Activated T-cell treated with anti-CD3 and anti-CD28 coated beads for 48 hours (primary cell): ENCODE measurements around the gene KIF23.
"Not testable (repeated sequence)": the region's sequence is repeated elsewhere in the genome, so short reads cannot be mapped to it uniquely, and the experiment has no call there.

Experiments used
- DNase-seq: peaks from one replicate; pipeline ENCODE4 v3.0.0-alpha.2; 2020; ENCODE audit warnings: low read depth

The KIF23 gene

DNA sequence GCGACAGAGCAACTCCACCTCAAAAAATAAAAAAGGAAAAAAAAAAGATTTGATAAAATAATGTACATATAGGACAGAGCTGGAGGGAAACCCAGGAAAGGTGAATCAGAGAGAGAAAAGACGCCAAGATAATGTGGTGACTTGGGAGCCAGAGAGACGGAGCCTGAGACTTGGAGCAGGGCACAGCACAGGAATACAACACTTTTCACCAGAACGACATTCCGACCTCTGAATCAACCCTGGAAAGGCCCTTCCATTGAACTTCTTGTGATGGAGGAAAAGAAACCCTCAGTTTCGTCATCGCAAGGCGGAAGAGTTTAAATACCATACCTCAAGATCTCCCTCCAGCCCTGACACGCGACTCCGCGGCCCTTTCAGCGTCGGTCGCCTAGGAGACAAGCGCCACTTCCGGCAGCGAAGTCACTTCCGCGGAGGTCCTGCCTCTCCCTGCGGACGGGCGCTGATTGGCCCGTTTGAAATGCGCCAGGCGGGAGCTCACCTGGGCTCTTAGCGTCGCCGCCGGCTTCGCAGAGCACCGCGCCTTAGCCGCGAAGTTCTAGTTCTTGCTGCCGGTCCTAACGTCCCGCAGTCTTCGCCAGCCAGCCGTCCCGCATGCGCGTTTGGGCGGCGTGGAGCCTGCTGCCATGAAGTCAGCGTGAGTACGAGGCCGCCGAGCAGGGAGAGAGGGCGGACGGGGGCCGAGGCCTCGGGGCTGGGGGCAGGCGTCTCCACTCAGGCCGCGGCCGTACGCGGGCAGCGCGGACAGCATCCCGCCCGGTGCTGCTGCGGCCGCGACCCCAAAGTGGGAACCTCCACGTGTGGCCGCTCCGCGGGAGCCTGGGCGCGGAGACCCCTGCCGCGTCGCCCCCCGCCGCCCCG, at the start of gene KIF23:
KIF23 (plus strand) TSS at position 528 of the 879 bp plus-strand sequence; CDS start at position 645, 117 bp downstream.
- peak; percentile 88 for DNase-seq

DNA sequence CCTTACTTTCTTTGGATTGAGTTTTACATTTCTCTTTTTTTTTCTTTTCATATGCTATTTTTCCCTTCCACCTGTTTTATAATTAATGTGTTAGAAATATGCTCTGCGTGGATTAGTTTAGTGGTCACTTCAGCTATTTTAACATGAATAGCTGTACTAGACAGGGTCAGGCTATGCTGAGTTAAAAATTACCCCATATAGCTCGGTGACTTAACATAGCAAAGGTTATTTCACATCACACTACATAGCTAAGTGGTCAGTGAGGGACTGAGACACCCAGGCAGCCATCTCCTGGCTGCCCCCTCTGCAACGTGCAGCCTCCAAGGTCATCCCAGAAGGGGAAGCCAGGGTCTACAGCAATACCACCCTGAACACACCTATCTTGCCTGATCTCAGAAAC, 46.9 kb upstream of the KIF23 start:
- no peak for DNase-seq

DNA sequence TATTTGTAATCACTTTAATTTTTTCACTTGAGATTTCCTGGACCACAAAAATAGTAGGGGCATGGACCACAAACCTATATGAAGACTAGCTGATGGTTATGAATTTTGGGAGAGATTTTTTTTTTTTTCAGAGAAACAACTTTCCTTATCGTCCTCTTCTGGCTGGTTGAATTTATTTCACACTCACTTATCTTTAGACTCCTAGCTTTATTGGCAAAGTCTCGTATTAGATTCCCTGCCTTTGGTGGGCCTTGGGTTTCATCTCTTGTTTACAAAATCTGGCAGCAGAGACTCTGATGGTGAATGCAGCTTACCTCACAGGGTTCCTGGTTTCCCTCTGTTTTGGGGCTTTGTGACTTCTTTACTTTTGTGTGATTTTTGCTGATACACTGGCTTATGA, 44.5 kb upstream of the KIF23 start:
- DNase-seq, result no peak

DNA sequence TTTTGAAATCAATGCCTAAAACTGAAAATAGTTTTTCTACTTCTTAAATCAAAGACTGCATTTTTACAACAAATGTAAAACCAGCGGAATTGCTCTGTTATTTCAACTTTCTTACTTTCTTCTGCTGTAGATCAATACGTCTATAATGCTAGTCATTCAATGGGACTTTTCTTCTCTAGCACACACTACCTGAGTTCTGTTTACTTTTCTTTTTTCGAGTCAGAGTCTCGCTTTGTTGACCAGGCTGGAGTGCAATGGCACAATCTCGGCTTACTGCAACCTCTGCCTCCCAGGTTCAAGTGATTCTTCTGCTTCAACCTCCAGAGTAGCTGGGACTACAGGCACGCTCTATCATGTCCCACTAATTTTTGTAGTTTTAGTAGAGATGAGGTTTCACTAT, 40.7 kb upstream of the KIF23 start:
- no peak for DNase-seq

DNA sequence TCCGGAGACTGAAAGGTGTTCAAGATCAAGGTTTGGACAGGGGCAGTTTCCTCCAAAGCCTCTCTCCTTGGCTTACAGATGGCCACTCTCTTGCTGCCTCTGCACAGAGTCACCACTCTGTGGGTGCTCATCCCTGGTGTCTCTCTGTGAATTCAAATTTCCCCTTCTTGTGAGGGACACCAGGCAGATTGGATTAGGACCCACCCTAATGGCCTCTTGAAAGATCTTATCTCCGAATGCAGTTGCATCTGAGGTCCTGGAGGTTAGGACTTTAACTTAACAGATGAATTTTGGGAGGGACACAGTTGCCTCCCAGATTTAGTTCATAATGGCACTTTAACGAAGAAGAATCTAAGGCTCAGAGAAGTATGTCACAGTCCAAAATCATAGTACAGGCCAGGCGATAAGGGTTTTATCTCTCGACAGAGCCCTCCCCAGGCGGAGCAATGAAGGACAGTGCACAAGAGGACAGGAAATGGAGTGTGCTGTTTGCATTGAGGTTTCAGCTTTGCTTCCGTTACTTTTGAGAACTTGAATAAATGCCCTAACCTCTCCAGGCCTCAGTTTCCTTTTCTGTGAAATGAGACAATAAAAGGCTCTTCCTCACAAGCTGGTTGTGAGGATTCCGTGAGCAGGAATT, 38.9 kb upstream of the KIF23 start:
- DNase-seq, result no peak

DNA sequence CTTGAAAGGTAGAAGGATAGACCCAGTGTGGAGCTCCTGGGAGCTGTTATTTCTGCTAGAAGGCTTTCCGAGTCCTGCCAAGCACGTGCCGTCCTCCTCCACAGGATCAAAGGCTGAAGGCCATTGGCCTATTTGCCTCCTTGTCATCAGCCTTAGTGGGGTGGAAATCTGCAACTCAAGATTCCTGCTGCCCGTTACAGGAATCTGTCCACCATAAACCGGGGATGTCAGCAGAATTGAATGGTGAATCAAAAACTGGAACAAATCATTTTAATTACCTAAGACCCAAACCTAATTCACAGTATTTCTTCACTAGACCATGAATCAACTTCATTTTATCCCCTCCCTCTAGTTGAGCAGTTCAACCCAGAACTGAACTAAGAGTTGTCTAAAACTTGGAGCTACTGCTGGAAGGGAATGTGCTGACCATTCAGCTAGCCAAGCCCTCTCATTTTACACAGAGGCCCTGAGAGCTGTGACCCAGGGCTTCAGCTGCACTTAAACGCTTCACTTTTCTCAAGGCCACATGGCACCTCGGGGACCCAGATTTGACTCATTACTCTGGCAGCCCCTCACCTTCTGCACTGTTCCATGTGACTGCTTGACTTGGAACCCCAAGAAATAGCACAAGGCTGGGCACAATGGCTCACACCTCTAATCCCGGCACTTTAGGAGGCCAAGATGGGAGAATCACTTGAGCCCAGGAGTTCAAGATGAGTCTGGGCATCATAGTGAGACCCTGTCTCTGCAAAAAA, 36.8 kb upstream of the KIF23 start:
- DNase-seq, result no peak

DNA sequence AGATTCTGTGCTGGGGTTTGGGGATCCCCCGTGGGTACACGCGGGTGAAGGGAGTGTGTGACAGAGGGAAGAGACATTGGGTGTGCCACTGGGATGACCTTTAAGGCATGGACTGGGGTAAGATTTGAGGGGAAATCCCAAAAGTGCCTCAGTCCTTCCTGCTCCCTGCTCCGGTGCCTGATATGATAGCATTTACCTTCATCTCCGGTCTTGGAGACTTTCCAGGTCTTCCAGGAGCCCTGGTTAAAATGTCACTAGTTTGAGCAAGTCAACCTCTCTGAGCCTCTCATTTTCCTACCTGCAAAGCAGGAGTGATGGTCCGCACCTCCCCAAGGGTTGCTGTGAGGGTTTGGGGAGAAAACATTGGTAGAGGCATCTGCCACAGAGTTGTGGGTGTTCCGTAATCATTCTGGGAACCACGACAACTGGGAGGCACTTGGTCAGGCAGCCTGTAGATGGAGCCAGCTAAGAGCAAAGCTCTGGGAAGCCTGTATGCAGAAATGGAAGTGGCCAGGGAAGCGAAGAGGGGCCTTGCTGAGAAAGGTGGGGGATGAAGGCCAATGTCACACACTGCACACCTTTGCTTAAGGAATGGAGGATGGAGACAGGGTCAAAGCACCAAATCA, 33.9 kb upstream of the KIF23 start:
- no peak for DNase-seq

DNA sequence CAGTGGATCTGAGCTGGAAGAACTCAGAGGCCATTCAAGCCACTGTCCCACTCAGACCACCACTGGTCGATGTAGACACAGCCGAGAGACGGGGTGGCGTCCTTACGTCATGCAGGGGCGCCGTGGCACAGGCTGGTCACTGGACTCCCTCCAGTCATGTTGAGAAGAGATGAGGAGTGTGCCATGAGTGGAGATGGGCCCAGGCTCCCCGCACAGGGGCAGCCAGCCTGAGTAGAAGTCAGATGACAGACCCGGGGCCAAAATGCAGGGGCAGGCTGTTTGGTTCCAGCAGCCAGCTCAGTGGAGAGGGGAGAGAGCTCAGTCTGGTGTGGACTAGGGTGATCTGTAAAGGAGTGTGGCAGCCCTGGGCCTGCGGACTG, 33.4 kb upstream of the KIF23 start:
- DNase-seq, result no peak

DNA sequence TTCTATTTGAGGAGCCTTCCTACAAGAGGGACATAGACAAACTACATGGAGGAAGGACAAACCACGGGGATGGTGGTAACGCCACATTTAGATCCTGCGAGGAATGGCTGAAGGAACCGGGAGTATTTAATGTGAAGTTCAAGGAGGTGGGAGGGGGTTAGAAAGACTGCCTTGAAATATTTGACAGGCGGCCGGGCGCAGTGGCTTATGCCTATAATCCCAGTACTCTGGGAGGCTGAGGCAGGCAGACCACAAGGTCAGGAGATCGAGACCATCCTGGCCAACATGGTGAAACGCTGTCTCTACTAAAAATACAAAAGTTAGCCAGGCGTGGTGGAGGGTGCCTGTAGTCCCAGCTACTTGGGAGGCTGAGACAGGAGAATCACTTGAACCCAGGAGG, 32.0 kb upstream of the KIF23 start:
- DNase-seq, result not testable (repeated sequence)

DNA sequence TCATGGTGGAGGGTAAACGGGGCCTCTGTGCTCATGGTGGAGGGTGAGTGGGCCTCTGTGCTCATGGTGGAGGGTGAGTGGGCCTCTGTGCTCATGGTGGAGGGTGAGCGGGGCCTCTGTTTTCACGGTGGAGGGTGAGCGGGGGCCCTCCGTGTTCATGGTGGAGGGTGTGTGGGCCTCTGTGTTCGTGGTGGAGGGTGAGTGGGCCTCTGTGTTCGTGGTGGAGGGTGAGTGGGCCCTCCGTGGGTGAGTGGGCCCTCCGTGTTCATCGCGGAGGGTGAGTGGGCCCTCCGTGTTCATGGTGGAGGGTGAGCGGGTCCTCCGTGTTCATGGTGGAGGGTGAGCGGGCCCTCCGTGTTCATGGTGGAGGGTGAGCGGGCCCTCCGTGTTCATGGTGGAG, 30.1 kb upstream of the KIF23 start:
- DNase-seq, result not testable (repeated sequence)

DNA sequence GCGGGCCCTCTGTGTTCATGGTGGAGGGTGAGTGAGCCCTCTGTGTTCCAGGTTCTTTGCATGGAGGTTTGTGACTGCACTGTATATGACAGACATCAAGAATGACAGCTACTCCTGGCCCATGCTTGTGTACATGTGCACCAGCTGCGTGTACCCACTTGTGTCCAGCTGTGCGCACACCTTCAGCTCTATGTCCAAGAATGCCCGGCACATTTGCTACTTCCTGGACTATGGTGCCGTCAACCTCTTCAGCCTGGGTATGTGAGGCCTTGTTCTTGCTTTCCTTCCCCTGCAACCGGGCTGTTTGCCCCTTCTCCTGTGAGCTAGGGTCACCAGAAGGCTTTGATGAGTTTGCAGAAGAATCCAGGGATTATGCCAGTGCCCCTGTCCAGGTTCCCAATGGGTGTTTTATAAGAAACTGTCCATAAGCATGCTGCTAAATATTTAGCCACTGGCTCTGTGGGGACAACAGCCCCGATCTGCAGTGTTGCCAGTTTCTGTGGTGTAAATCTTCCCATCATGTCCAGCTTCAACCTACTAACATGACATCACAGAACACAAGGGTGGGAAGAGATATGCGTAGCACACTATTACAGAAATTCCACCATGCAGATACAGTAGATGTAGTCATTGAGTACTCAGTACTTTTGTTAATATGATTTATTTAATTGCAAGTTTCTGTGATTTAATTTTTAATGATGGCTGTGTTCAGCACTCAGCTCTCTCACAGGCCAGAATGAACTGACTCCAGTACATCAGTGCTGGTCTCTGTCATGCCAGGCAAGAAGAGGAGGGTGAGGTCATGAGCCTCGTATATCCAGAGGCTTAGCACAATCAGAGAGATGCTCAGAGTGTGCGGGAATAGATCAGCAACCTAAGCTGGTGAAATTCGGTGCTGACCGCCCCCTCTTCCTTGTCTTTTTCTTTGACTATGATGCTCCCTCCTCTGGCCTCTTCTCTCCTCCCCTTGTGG, 29.2 kb upstream of the KIF23 start:
- no peak for DNase-seq

DNA sequence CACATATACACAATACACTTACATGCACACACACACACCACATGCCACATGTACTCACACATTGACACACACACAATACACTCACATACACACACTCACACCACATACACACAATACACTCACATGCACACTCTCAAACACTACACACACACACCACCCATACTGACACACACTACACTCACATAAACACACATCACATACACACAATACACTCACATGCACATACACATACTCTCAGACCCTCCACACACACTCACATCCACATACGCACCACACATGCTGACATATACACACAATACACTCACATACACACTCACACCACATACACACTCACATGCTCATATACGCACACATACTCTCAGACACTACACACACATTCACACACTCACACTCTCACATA, 28.3 kb upstream of the KIF23 start:
- no peak for DNase-seq

DNA sequence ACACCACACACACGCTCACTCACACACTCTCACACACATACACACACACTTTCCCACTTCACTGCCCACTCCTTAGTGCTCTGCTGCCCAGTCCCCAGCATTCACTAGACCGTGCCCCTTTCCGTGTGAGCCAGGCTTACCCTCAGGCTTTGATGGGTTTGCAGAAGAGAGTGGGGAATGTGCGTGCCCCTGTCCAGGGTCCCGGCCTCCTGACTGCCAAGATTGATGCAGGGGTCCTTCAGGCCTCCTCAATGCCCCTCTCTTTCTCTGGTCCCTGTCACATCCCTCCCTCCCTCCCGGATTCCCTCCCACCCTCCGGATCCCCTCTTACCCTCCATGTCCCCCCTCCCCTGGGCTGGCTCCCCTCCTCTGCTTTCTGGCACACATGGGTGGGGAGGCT, 27.9 kb upstream of the KIF23 start:
- DNase-seq, result no peak

DNA sequence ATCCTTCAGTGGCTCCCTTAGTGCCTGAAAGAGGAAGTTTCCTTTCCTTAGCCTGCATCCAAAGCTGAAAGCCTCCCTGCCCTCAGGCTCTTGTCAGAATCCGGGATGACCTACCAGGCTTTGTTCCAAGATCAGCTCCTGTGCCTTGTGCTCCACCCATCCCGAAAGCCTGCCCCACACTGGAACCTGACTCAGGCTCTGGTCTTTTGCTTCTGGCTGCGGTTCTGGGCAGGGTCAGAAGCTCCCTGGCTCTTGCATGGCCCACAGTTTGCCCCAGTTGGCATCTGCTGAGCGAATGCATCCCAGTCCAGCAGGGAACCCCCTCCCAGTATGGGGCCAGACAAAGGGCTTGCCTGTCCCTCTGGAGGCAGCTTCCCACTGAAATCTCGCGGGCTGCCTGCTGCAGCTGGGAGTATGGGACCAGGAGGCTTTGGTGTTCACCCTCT, 25.9 kb upstream of the KIF23 start:
- DNase-seq, result no peak

DNA sequence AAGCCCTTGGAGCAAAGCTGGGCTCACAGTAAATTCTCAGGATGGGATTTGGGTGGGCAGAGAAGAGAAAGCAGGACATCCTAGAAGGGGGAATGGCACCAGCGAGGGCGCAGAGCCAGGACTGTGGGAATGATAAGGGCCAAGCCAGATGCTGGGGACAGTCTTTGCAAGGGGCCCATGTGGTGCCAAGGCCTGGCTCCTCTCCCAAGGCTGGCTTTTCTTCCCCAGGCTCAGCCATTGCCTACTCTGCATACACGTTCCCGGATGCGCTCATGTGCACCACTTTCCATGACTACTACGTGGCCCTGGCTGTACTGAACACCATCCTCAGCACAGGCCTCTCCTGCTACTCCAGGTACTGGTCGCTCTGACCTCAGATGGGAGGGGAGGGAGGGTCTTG, 24.7 kb upstream of the KIF23 start:
- DNase-seq, result no peak

DNA sequence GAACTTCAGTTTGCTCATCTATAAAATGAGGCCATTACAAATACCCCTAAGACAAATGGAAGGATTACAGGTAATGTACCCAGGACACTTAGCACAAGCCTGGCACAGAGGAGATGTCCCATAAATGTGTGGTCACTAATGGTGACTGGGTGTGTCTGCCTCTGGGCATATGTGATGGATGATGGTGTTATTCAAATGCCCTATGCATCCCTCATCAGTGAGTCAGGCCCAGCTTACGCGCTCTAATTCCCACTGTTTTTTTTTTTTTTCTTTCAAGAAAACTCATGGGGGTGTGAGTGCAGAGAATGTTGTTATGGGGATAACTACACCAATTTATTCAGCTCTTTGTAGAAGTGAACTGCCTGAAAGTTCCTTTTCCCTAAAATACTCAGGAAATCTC, 23.6 kb upstream of the KIF23 start:
- DNase-seq, result no peak

DNA sequence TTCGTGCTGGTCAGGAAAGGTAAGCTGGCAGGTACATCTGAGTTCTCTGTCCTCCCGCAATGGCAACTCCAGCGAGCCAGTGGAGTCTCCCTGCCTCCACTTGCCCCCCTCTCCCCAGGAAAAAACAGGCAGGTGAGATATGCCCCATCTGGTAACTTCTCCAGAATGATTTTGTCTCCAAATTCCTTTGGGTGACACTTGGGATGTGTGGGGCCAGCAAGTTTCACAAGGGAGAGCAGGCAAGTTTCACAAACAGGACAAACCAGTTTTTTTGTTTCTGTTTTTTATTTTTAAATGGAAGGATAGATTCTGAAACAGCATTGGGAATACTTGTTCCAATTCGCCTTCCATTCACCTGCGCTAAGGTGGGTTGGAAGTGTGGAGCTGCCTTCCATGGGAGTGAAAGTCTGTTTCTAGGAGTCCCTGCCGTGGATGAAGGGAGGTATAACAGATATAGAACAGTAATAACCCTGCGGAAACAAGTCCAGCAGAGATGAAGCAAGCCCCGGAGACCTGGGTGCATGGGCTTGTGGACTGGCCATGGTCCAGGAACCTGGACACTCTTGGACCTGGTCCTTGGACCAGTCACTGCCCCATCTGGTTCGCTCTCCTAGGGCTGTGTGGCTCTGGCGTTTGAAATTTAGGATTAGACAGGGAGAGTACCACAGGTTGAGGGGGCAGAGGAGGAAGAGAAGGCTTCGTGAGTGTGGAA, 22.9 kb upstream of the KIF23 start:
- DNase-seq, result no peak

DNA sequence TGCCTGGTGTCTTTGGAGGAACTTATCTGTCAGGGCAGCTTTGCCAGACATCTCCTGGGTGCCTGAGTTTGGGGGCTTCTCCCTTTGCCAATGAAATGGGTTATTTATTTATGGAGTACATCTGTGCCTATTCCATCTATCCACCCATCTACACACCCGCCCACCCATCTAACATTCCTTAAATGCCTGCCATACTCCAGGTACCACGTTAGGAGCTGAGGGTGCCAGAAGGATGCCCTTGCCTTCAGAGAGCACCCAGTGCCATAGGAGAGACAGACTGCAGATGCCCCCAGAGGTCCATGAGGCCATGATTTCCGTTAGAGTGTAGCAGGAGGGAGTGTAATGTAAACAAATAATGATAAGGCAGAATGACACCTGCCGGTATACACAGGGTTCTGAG, 21.8 kb upstream of the KIF23 start:
- DNase-seq, result no peak

DNA sequence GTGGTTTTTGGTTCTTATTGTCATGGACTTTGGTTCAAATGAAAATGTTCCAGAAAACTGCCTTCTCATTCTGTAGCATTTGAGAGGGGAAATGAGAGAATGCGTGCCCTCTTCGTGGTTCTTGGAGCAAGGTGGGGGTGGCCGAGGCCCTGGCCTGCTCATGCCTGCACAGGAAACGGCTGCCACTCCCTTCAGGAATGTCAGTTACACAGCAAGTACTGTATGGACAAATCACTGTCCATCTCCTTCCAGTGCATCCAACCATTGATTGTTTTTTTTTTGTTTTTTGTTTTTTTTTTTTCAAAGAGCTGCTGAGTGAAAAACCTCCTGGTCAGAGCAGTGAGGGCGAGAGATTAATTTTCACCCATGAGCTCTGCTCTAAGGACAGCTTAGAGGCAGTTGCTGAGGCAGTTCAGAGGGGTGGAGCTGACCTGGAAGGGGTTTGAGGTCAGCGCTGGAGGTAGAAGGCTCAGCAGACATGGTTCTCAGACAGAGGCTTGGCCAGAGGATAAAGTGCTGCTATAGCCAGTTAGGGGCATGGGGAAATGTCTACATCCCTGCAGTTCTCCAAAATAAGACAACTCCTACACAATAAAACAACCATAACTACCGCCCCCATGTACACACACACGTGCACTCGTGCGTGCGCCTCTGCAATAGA, 20.2 kb upstream of the KIF23 start:
- DNase-seq, result no peak
